ENCODE measurements around the gene HOXC4.
"Not testable (repeated sequence)": the region's sequence is repeated elsewhere in the genome, so short reads cannot be mapped to it uniquely, and the experiment has no call there.

The HOXC4 gene

GRCh38 chr12:54039417-54040147, 14.1 kb upstream of the HOXC4 start:
- DNase-seq (ENCODE audit: low spot score) (no peak), FAIRE-seq (no peak)

GRCh38 chr12:54040148-54040494, 13.5 kb upstream of the HOXC4 start:
- DNase-seq (ENCODE audit: low spot score) = no peak
- FAIRE-seq = no peak

GRCh38 chr12:54040648-54041047, 13.0 kb upstream of the HOXC4 start:
- FAIRE-seq (no peak), DNase-seq (ENCODE audit: low spot score) (no peak)

GRCh38 chr12:54041097-54041690, 12.4 kb upstream of the HOXC4 start:
- no peak for FAIRE-seq
- DNase-seq (ENCODE audit: low spot score) = no peak

GRCh38 chr12:54042033-54042432, 11.6 kb upstream of the HOXC4 start:
- not testable (repeated sequence) for DNase-seq (ENCODE audit: low spot score); FAIRE-seq

GRCh38 chr12:54042970-54043853, 10.4 kb upstream of the HOXC4 start:
- FAIRE-seq = peak; percentile 5
- no peak for DNase-seq (ENCODE audit: low spot score)

GRCh38 chr12:54044425-54045103, 9.1 kb upstream of the HOXC4 start:
- no peak for FAIRE-seq
- DNase-seq (ENCODE audit: low spot score) = no peak

GRCh38 chr12:54045401-54045800, 8.2 kb upstream of the HOXC4 start:
- FAIRE-seq = no peak
- DNase-seq (ENCODE audit: low spot score) = no peak

- FAIRE-seq = no peak
- DNase-seq (ENCODE audit: low spot score) = no peak
Observed at GRCh38 chr12:54045868-54046521, 7.6 kb upstream of the HOXC4 start.

- DNase-seq (ENCODE audit: low spot score) = no peak
- FAIRE-seq = no peak
Observed at GRCh38 chr12:54046809-54047159, 6.9 kb upstream of the HOXC4 start.

- DNase-seq (ENCODE audit: low spot score) = no peak
- FAIRE-seq = no peak
Observed at GRCh38 chr12:54047160-54047963, 6.3 kb upstream of the HOXC4 start.

GRCh38 chr12:54047964-54048303, 5.7 kb upstream of the HOXC4 start:
- FAIRE-seq (no peak), DNase-seq (ENCODE audit: low spot score) (no peak)

GRCh38 chr12:54048406-54049093, 5.1 kb upstream of the HOXC4 start:
- FAIRE-seq = no peak

GRCh38 chr12:54049108-54049507, 4.5 kb upstream of the HOXC4 start:
- FAIRE-seq (no peak), DNase-seq (ENCODE audit: low spot score) (no peak)

More at GRCh38 chr12:54048406-54049093, 5.1 kb upstream of the HOXC4 start:
- DNase-seq (ENCODE audit: low spot score) = no peak

- FAIRE-seq = no peak
- DNase-seq (ENCODE audit: low spot score) = no peak
Observed at GRCh38 chr12:54050482-54050810, 3.2 kb upstream of the HOXC4 start.

GRCh38 chr12:54051026-54051842, 2.4 kb upstream of the HOXC4 start:
- no peak for DNase-seq (ENCODE audit: low spot score)
- FAIRE-seq = no peak

- FAIRE-seq (no peak), DNase-seq (ENCODE audit: low spot score) (no peak)
Observed at GRCh38 chr12:54051874-54052437, 1.7 kb upstream of the HOXC4 start.

- no peak for FAIRE-seq
- no peak for DNase-seq (ENCODE audit: low spot score)
Observed at GRCh38 chr12:54052438-54053002, 1.1 kb upstream of the HOXC4 start.

All from urothelium cell line (cell line).